Mesothelial cell of epicardium (in vitro differentiated cells): ENCODE data around the gene FRK. TPM values are rescaled to one million over a fixed set of nuclear protein-coding genes. Genes with fewer than 3 reads are reported as not detected.

Source experiments
- DNase-seq, 2 experiments: peaks; one replicate each; pipeline ENCODE4 v3.0.0; 2021; ENCODE audit warnings: low spot score in 2 of 2; ENCODE audit not compliant: unreplicated experiment in 2 of 2
- H3K27ac Mint-ChIP-seq: 2 replicates; pipeline ENCODE4 v1.8.0; 2021; ENCODE audit warnings: mixed read lengths
- H3K27me3 Mint-ChIP-seq: 2 replicates; pipeline ENCODE4 v1.8.0; 2021; ENCODE audit warnings: low read depth, mixed read lengths
- H3K36me3 Mint-ChIP-seq: 2 replicates; pipeline ENCODE4 v1.8.0; 2021; ENCODE audit warnings: mixed read lengths
- H3K4me1 Mint-ChIP-seq: 2 replicates; pipeline ENCODE4 v1.8.0; 2021; ENCODE audit warnings: mixed read lengths
- H3K4me3 Mint-ChIP-seq: 2 replicates; pipeline ENCODE4 v1.8.0; 2021; ENCODE audit warnings: mild to moderate bottlenecking, moderate library complexity, mixed read lengths
- H3K9me3 Mint-ChIP-seq: 2 replicates; pipeline ENCODE4 v1.8.0; 2021; ENCODE audit warnings: mixed read lengths
- CTCF ChIP-seq: fragments of 200-600 bp; sonication (generic); IDR thresholded peaks from one replicate; pipeline ENCODE4 v1.5.0; 2021; ENCODE audit warnings: antibody characterized with exemption; ENCODE audit not compliant: unreplicated experiment
- total RNA-seq: library from RNA; stranded (reverse); gene quantifications from 3 replicates; pipeline ENCODE4 v1.2.1, GENCODE V29; 2021

Gene FRK
- total RNA-seq, 1 donor from 2014 or later, result 5.1 TPM

GRCh38 chr6:116087437-116088027, 26.8 kb upstream of the FRK start:
- peaks cover 7% of the 10 kb centered on the region for H3K9me3 Mint-ChIP-seq
- no peaks in the 10 kb centered on the region for H3K36me3 Mint-ChIP-seq
- H3K4me3 Mint-ChIP-seq, result no peak overlapping the region
- DNase-seq, result no peak
- no peak for TF ChIP-seq CTCF
- no peak overlapping the region for H3K27ac Mint-ChIP-seq
- no peaks in the 10 kb centered on the region for H3K4me1 Mint-ChIP-seq
- no peaks in the 10 kb centered on the region for H3K27me3 Mint-ChIP-seq

- no peaks in the 10 kb centered on the region for H3K36me3 Mint-ChIP-seq
- no peak for TF ChIP-seq CTCF
- no peak for DNase-seq
- peaks cover 4% of the 10 kb centered on the region for H3K9me3 Mint-ChIP-seq
- no peak overlapping the region for H3K4me3 Mint-ChIP-seq
- H3K27ac Mint-ChIP-seq, result no peak overlapping the region
- H3K27me3 Mint-ChIP-seq, result no peaks in the 10 kb centered on the region
- no peaks in the 10 kb centered on the region for H3K4me1 Mint-ChIP-seq
Observed at GRCh38 chr6:116084284-116084683, 23.6 kb upstream of the FRK start.

- TF ChIP-seq CTCF, result no peak
- H3K4me3 Mint-ChIP-seq, result no peak overlapping the region
- no peaks in the 10 kb centered on the region for H3K36me3 Mint-ChIP-seq
- H3K27me3 Mint-ChIP-seq, result no peaks in the 10 kb centered on the region
- H3K27ac Mint-ChIP-seq, result no peak overlapping the region
- DNase-seq, result no peak
- no peaks in the 10 kb centered on the region for H3K9me3 Mint-ChIP-seq
- H3K4me1 Mint-ChIP-seq, result no peaks in the 10 kb centered on the region
Observed at GRCh38 chr6:116083052-116083451, 22.4 kb upstream of the FRK start.

- no peak overlapping the region for H3K27ac Mint-ChIP-seq
- H3K27me3 Mint-ChIP-seq, result no peaks in the 10 kb centered on the region
- no peak overlapping the region for H3K4me3 Mint-ChIP-seq
- no peak for DNase-seq
- H3K9me3 Mint-ChIP-seq, result no peaks in the 10 kb centered on the region
- no peak for TF ChIP-seq CTCF
- H3K36me3 Mint-ChIP-seq, result no peaks in the 10 kb centered on the region
- no peaks in the 10 kb centered on the region for H3K4me1 Mint-ChIP-seq
Observed at GRCh38 chr6:116078945-116079344, 18.3 kb upstream of the FRK start.

GRCh38 chr6:116078522-116078921, 17.8 kb upstream of the FRK start:
- no peaks in the 10 kb centered on the region for H3K27me3 Mint-ChIP-seq
- no peak overlapping the region for H3K4me3 Mint-ChIP-seq
- no peaks in the 10 kb centered on the region for H3K36me3 Mint-ChIP-seq
- H3K4me1 Mint-ChIP-seq, result no peaks in the 10 kb centered on the region
- H3K27ac Mint-ChIP-seq, result no peak overlapping the region
- H3K9me3 Mint-ChIP-seq, result no peaks in the 10 kb centered on the region
- no peak for DNase-seq
- TF ChIP-seq CTCF, result no peak

GRCh38 chr6:116074732-116075390, 14.2 kb upstream of the FRK start:
- Mint-ChIP-seq H3K9me3 (no peaks in the 10 kb centered on the region), H3K27me3 (no peaks in the 10 kb centered on the region), H3K4me1 (peaks cover 13% of the 10 kb centered on the region), H3K4me3 (no peak overlapping the region), H3K36me3 (no peaks in the 10 kb centered on the region), H3K27ac (no peak overlapping the region)
- no peak for DNase-seq
- no peak for TF ChIP-seq CTCF
